K562 (cell line): Measurements from ENCODE around the gene BCAM. TPM values are rescaled to one million over a fixed set of nuclear protein-coding genes. Genes with fewer than 3 reads are reported as not detected.

Experiments
- HES1 ChIP-seq: fragments of 450-650 bp; IDR thresholded peaks from 2 replicates; pipeline ENCODE4 v1.6.1; 2016; ENCODE audit warnings: low read depth, mild to moderate bottlenecking, moderate library complexity
- ID3 ChIP-seq, 2 experiments: fragments of 250-450 bp in 1 of 2; fragments of 450-650 bp in 1 of 2; sonication (Bioruptor Pico) in 1 of 2; IDR thresholded peaks; 2 replicates each; pipeline versions ENCODE4 v1.6.1 to v1.8.0; 2016 to 2021; ENCODE audit warnings: mild to moderate bottlenecking in 2 of 2, moderate library complexity in 2 of 2, missing compliant biosample characterization in 1 of 2, missing genetic modification characterization in 1 of 2
- KDM1A ChIP-seq, 2 experiments: fragments of 450-650 bp; IDR thresholded peaks; 2 replicates each; pipeline ENCODE4 v1.6.1; 2016; ENCODE audit warnings: mild to moderate bottlenecking in 2 of 2
- MECOM ChIP-seq: fragments of 250-450 bp; sonication (Bioruptor Pico); IDR thresholded peaks from 2 replicates; pipeline ENCODE4 v1.8.0; 2022; ENCODE audit warnings: inconsistent platforms
- RAD51 ChIP-seq: fragments of 450-650 bp; IDR thresholded peaks from 2 replicates; pipeline ENCODE4 v1.7.1; 2016; ENCODE audit warnings: low read depth, mild to moderate bottlenecking, borderline replicate concordance
- SAFB ChIP-seq: fragments of 200-400 bp; formaldehyde crosslinking; IDR thresholded peaks from 2 replicates; pipeline ENCODE4 v1.6.1; 2017; ENCODE audit warnings: low read depth, low read length, borderline replicate concordance
- SRF ChIP-seq, 2 experiments: fragments of 250-450, 450-650 bp in 1 of 2; sonication (Bioruptor Pico) in 1 of 2; sonication (generic) in 1 of 2; formaldehyde crosslinking; IDR thresholded peaks; 2 replicates each; pipeline versions ENCODE4 v1.5.0 to v1.5.1; 2020 to 2022; ENCODE audit warnings: mild to moderate bottlenecking in 1 of 2, missing genetic modification reagents in 1 of 2
- THAP7 ChIP-seq: fragments of 250-450 bp; sonication (Bioruptor Pico); IDR thresholded peaks from 2 replicates; pipeline ENCODE4 v1.5.0; 2021
- ZNF717 ChIP-seq: fragments of 250-450 bp; sonication (Bioruptor Pico); IDR thresholded peaks from 2 replicates; pipeline ENCODE4 v1.5.0; 2021
- polyA plus RNA-seq, 8 experiments: library from polyadenylated mRNA; depleted of rRNA in 4 of 8; stranded (reverse) in 5 of 8; unstranded in 3 of 8; fragments of >200 nt; fragmentation: Nextera tagmentation in 2 of 8; fragmentation: Illumina TruSeq in 1 of 8; extraction: Ambion mirVana in 2 of 8; extraction: Trizol in 1 of 8; gene quantifications; 2 replicates each; pipeline versions ENCODE4 v1.2.1 to v1.2.3, GENCODE V29; 2011 to 2014; ENCODE audit warnings: inconsistent platforms in 1 of 8, missing spikeins in 1 of 8
- total RNA-seq, 7 experiments: library from RNA; depleted of rRNA in 6 of 7; stranded (reverse); fragments of >200 nt in 6 of 7; fragmentation: Illumina TruSeq in 2 of 7; extraction: Trizol in 2 of 7; gene quantifications; 2 replicates each; pipeline versions ENCODE4 v1.2.1 to v1.2.3, GENCODE V29; 2011 to 2021; ENCODE audit warnings: low replicate concordance in 1 of 7
- TF ChIP-seq, protein P1 (sequence below), 2 experiments: fragments of 450-650 bp; formaldehyde crosslinking in 1 of 2; IDR thresholded peaks; 2 replicates each; pipeline versions ENCODE4 v1.4.0 to v1.6.1; 2014 to 2020; ENCODE audit warnings: mild to moderate bottlenecking in 2 of 2, borderline replicate concordance in 1 of 2, low read depth in 1 of 2
- TF ChIP-seq, protein P2 (sequence below): fragments of 450-650 bp; formaldehyde crosslinking; IDR thresholded peaks from 2 replicates; pipeline ENCODE4 v1.4.0; 2022; ENCODE audit warnings: missing genetic modification characterization
- TF ChIP-seq, protein P3 (sequence below), 2 experiments: fragments of 450-650 bp in 1 of 2; sonication (generic) in 1 of 2; formaldehyde crosslinking; conservative IDR thresholded peaks; 2 replicates each; pipeline versions ENCODE4 v1.4.0 to v1.8.1; 2020 to 2022; ENCODE audit warnings: mild to moderate bottlenecking in 1 of 2, missing genetic modification reagents in 1 of 2

BCAM gene
- total and polyA plus RNA-seq, 9 of the 15 experiments (the other 6 are each of a cell fraction or from before 2014, with no cell fraction given): 0.07 to 1.3 (median 0.33) TPM; not detected in 2

GRCh38 chr19:44845612-44846454 is 36.9 kb downstream of the BCAM start, which contains the start of gene NECTIN2 (continued):
- TF ChIP-seq MECOM: no peak
- TF ChIP-seq ZNF717 (CRISPR knock-in tag): no peak
- no peak for TF ChIP-seq SAFB
- no peak for TF ChIP-seq THAP7 (CRISPR knock-in tag)
- TF ChIP-seq, protein P1, sequence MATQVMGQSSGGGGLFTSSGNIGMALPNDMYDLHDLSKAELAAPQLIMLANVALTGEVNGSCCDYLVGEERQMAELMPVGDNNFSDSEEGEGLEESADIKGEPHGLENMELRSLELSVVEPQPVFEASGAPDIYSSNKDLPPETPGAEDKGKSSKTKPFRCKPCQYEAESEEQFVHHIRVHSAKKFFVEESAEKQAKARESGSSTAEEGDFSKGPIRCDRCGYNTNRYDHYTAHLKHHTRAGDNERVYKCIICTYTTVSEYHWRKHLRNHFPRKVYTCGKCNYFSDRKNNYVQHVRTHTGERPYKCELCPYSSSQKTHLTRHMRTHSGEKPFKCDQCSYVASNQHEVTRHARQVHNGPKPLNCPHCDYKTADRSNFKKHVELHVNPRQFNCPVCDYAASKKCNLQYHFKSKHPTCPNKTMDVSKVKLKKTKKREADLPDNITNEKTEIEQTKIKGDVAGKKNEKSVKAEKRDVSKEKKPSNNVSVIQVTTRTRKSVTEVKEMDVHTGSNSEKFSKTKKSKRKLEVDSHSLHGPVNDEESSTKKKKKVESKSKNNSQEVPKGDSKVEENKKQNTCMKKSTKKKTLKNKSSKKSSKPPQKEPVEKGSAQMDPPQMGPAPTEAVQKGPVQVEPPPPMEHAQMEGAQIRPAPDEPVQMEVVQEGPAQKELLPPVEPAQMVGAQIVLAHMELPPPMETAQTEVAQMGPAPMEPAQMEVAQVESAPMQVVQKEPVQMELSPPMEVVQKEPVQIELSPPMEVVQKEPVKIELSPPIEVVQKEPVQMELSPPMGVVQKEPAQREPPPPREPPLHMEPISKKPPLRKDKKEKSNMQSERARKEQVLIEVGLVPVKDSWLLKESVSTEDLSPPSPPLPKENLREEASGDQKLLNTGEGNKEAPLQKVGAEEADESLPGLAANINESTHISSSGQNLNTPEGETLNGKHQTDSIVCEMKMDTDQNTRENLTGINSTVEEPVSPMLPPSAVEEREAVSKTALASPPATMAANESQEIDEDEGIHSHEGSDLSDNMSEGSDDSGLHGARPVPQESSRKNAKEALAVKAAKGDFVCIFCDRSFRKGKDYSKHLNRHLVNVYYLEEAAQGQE (IDR thresholded peaks at IDR 0.05; ENCODE audit: borderline replicate concordance): peak; percentile 49; the same call in 1 of the 2 replicates
- TF ChIP-seq, protein P1 (CRISPR knock-in tag; IDR thresholded peaks at IDR 0.05; ENCODE audit: low read depth): no peak
- TF ChIP-seq, protein P2, sequence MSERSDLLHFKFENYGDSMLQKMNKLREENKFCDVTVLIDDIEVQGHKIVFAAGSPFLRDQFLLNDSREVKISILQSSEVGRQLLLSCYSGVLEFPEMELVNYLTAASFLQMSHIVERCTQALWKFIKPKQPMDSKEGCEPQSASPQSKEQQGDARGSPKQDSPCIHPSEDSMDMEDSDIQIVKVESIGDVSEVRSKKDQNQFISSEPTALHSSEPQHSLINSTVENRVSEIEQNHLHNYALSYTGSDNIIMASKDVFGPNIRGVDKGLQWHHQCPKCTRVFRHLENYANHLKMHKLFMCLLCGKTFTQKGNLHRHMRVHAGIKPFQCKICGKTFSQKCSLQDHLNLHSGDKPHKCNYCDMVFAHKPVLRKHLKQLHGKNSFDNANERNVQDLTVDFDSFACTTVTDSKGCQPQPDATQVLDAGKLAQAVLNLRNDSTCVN (CRISPR knock-in tag): peak; percentile 38; the same call in 1 of the 2 replicates
- TF ChIP-seq ID3 (CRISPR knock-in tag; IDR thresholded peaks at IDR 0.05): no peak
- TF ChIP-seq ID3 (tag; IDR thresholded peaks at IDR 0.05): no peak
- TF ChIP-seq, protein P3, sequence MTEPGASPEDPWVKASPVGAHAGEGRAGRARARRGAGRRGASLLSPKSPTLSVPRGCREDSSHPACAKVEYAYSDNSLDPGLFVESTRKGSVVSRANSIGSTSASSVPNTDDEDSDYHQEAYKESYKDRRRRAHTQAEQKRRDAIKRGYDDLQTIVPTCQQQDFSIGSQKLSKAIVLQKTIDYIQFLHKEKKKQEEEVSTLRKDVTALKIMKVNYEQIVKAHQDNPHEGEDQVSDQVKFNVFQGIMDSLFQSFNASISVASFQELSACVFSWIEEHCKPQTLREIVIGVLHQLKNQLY (CRISPR knock-in tag; conservative IDR thresholded peaks at IDR 0.05): 0 out of 4 replicates have a peak, but pooled peaks of 1 of the 2 experiments have one; percentile 66
- TF ChIP-seq HES1: no peak
- TF ChIP-seq RAD51: no peak; the same call in 1 of the 2 replicates
- TF ChIP-seq KDM1A (IDR thresholded peaks at IDR 0.05): no peak
- TF ChIP-seq SRF (CRISPR knock-in tag; IDR thresholded peaks at IDR 0.05): peak in 1 of 2 experiments; percentile 50; a peak in 1 of 4 replicates
